ENCODE data around the gene FAM3C. TPM values are rescaled to one million over a fixed set of nuclear protein-coding genes. Genes with fewer than 3 reads are reported as not detected.

The FAM3C gene
- polyA plus RNA-seq, 1 donor from 2014 or later, result 61.8 TPM

GRCh38 chr7:121331574-121331973 is 64.5 kb downstream of the FAM3C start:
- Histone ChIP-seq H3K9me3 (ENCODE audit: low read length) (peaks cover 3% of the 10 kb centered on the region), H3K79me2 (replicated peaks; ENCODE audit: insufficient read depth, low read length) (no peaks in the 10 kb centered on the region), H3K27me3 (ENCODE audit: insufficient read depth, low read depth, low read length) (peaks cover 70% of the 10 kb centered on the region), H4K20me1 (ENCODE audit: insufficient read depth) (no peaks in the 10 kb centered on the region), H3K36me3 (ENCODE audit: insufficient read depth, low read length) (no peaks in the 10 kb centered on the region), H3K4me3 (ENCODE audit: low read length) (no peak overlapping the region), H3K9ac (ENCODE audit: low read length) (no peak overlapping the region), H3K27ac (ENCODE audit: low read length) (no peak overlapping the region), H3F3A (ENCODE audit: insufficient read depth, low read length, poor library complexity, severe bottlenecking) (no peaks in the 10 kb centered on the region), H2AFZ (ENCODE audit: low read depth, low read length) (no peak overlapping the region), H3K9me2 (ENCODE audit: insufficient read depth, low read length) (no peaks in the 10 kb centered on the region), H3K4me2 (ENCODE audit: low read length) (no peak overlapping the region)
- no peak for TF ChIP-seq RAD21 (conservative IDR thresholded peaks at IDR 0.05)
- no peak for TF ChIP-seq EP300 (conservative IDR thresholded peaks at IDR 0.05; ENCODE audit: poor library complexity, severe bottlenecking)
- no peak for TF ChIP-seq MXI1 (conservative IDR thresholded peaks at IDR 0.05; ENCODE audit: poor library complexity, severe bottlenecking)
- no peak for TF ChIP-seq EZH2 (IDR thresholded peaks at IDR 0.05; ENCODE audit: borderline replicate concordance, insufficient read depth, low read length, poor library complexity, severe bottlenecking)
- TF ChIP-seq, protein P1, sequence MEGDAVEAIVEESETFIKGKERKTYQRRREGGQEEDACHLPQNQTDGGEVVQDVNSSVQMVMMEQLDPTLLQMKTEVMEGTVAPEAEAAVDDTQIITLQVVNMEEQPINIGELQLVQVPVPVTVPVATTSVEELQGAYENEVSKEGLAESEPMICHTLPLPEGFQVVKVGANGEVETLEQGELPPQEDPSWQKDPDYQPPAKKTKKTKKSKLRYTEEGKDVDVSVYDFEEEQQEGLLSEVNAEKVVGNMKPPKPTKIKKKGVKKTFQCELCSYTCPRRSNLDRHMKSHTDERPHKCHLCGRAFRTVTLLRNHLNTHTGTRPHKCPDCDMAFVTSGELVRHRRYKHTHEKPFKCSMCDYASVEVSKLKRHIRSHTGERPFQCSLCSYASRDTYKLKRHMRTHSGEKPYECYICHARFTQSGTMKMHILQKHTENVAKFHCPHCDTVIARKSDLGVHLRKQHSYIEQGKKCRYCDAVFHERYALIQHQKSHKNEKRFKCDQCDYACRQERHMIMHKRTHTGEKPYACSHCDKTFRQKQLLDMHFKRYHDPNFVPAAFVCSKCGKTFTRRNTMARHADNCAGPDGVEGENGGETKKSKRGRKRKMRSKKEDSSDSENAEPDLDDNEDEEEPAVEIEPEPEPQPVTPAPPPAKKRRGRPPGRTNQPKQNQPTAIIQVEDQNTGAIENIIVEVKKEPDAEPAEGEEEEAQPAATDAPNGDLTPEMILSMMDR (IDR thresholded peaks at IDR 0.05; ENCODE audit: poor library complexity, severe bottlenecking), result no peak
- no peak for TF ChIP-seq SMC3 (conservative IDR thresholded peaks at IDR 0.05; ENCODE audit: poor library complexity)
- no peak for TF ChIP-seq REST (IDR thresholded peaks at IDR 0.05; ENCODE audit: borderline replicate concordance)
- no peak for TF ChIP-seq TAF1 (IDR thresholded peaks at IDR 0.05; ENCODE audit: low read depth)
- TF ChIP-seq POLR2AphosphoS5 (IDR thresholded peaks at IDR 0.05), result no peak

DNA sequence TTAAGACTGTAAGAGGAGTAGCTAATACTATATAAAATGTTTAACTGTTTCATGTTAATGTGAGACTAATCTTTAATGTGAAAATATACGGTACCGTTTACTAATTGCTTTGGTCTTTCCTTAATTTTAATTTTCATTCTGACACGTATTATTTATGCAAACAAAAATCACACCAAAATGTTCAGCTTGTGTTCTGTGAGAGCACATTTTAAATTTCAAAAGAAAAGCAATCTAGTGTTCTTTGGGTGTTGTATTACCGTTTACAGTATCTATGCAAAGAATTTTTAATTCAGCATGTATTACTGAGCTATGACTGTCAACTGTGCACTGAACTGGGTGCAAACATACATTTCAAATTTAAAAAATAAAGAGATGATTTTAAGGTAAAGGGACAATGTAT is 65.1 kb downstream of the FAM3C start:
- peaks cover 70% of the 10 kb centered on the region for H3K27me3 ChIP-seq (ENCODE audit: insufficient read depth, low read depth, low read length)
- H3K4me2 ChIP-seq (ENCODE audit: low read length), result no peak overlapping the region
- no peak for TF ChIP-seq EP300 (conservative IDR thresholded peaks at IDR 0.05; ENCODE audit: poor library complexity, severe bottlenecking)
- TF ChIP-seq EZH2 (IDR thresholded peaks at IDR 0.05; ENCODE audit: borderline replicate concordance, insufficient read depth, low read length, poor library complexity, severe bottlenecking), result no peak
- TF ChIP-seq RAD21 (conservative IDR thresholded peaks at IDR 0.05), result no peak
- no peak for TF ChIP-seq POLR2AphosphoS5 (IDR thresholded peaks at IDR 0.05)

More for the DNA sequence above, 65.1 kb downstream of the FAM3C start:
- Histone ChIP-seq H3K79me2 (replicated peaks; ENCODE audit: insufficient read depth, low read length) (no peaks in the 10 kb centered on the region), H3K9me2 (ENCODE audit: insufficient read depth, low read length) (no peaks in the 10 kb centered on the region), H2AFZ (ENCODE audit: low read depth, low read length) (no peak overlapping the region), H3K4me3 (ENCODE audit: low read length) (no peak overlapping the region), H3F3A (ENCODE audit: insufficient read depth, low read length, poor library complexity, severe bottlenecking) (no peaks in the 10 kb centered on the region), H4K20me1 (ENCODE audit: insufficient read depth) (no peaks in the 10 kb centered on the region), H3K27ac (ENCODE audit: low read length) (no peak overlapping the region), H3K36me3 (ENCODE audit: insufficient read depth, low read length) (no peaks in the 10 kb centered on the region), H3K9ac (ENCODE audit: low read length) (no peak overlapping the region), H3K9me3 (ENCODE audit: low read length) (peaks cover 3% of the 10 kb centered on the region)
